GM12878 (cell line): Measurements from ENCODE around the gene TSPAN7. TPM values are rescaled to one million over a fixed set of nuclear protein-coding genes. Genes with fewer than 3 reads are reported as not detected.

Experiments used
- ATAC-seq: fragments of 200-7000 bp; cut with Tn5 transposase; 3 replicates; pipeline ENCODE4 v1.9.1; 2020; ENCODE audit warnings: mild to moderate bottlenecking, moderate library complexity
- BruUV-seq: library from RNA; stranded (reverse); fragments of 400-500 nt; replicated peaks from 2 replicates; lab custom pipeline; 2021; lab: Mats Ljungman, UMichigan
- CTCF ChIA-PET: fragments of 300-600 bp; sonication (Branson Sonifier 250); formaldehyde crosslinking; extraction: SDS; loops from one replicate; lab custom pipeline; 2021; ENCODE audit warnings: inconsistent platforms; lab: Yijun Ruan, JAX
- POLR2A ChIA-PET: fragments of 350-600 bp; formaldehyde crosslinking; extraction: SDS; loops from one replicate; lab custom pipeline; 2021; ENCODE audit warnings: inconsistent platforms; lab: Charles Lee
- RAD21 ChIA-PET: fragments of 300-600 bp; sonication (Branson Sonifier 250); formaldehyde crosslinking; loops from one replicate; lab custom pipeline; 2023; ENCODE audit warnings: antibody characterized with exemption; ENCODE audit not compliant: unreplicated experiment; lab: Charles Lee
- SMC1A ChIA-PET: fragments of 300-600 bp; sonication (Branson Sonifier 250); formaldehyde crosslinking; loops from one replicate; lab custom pipeline; 2023; ENCODE audit not compliant: unreplicated experiment, uncharacterized antibody; lab: Charles Lee
- DNase-seq: peaks from one replicate; pipeline ENCODE4 v3.0.0-alpha.2; 2011; ENCODE audit warnings: low read depth, low spot score
- FAIRE-seq: peaks from 3 replicates; lab custom pipeline; 2011; peaks lifted over from hg19 to GRCh38; lab: Jason Lieb, UNC
- H2AFZ ChIP-seq: 2 replicates; pipeline ENCODE4 v1.6.0; 2011; ENCODE audit warnings: low read depth, low read length, control low read depth; ENCODE audit not compliant: control insufficient read depth
- H3K27ac ChIP-seq: 2 replicates; pipeline ENCODE4 v1.5.1; 2011; ENCODE audit warnings: control low read depth; ENCODE audit not compliant: control insufficient read depth, insufficient read depth
- H3K27me3 ChIP-seq, 2 experiments: replicated peaks in 1 of 2; 2 replicates each; pipeline versions ENCODE4 v1.6.0 to v1.6.1; 2011; ENCODE audit warnings: low read length in 1 of 2; ENCODE audit not compliant: control insufficient read depth in 2 of 2, insufficient read depth in 2 of 2
- H3K36me3 ChIP-seq, 2 experiments: 2 replicates each; pipeline ENCODE4 v1.5.1; 2011; ENCODE audit warnings: low read length in 1 of 2; ENCODE audit not compliant: control insufficient read depth in 2 of 2, insufficient read depth in 2 of 2
- H3K4me1 ChIP-seq: 2 replicates; pipeline ENCODE4 v1.6.1; 2011; ENCODE audit warnings: mild to moderate bottlenecking, low read length, moderate library complexity, mixed read lengths; ENCODE audit not compliant: control insufficient read depth, insufficient read depth
- H3K4me2 ChIP-seq: 2 replicates; pipeline ENCODE4 v1.6.0; 2011; ENCODE audit warnings: control low read depth; ENCODE audit not compliant: control insufficient read depth, insufficient read depth
- H3K4me3 ChIP-seq: fragments of 200-600 bp; sonication (generic); 2 replicates; pipeline ENCODE4 v1.5.1; 2016
- H3K79me2 ChIP-seq: 2 replicates; pipeline ENCODE4 v1.6.0; 2011; ENCODE audit warnings: low read length; ENCODE audit not compliant: control insufficient read depth, insufficient read depth
- H3K9ac ChIP-seq: 2 replicates; pipeline ENCODE4 v1.8.0; 2011; ENCODE audit warnings: low read length, control low read depth, mixed read lengths; ENCODE audit not compliant: control insufficient read depth, insufficient read depth
- H3K9me3 ChIP-seq: replicated peaks from 3 replicates; pipeline ENCODE4 v1.5.1; 2011; ENCODE audit warnings: mild to moderate bottlenecking, low read length; ENCODE audit not compliant: control insufficient read depth, insufficient read depth
- H4K20me1 ChIP-seq: 2 replicates; pipeline ENCODE4 v1.6.0; 2011; ENCODE audit not compliant: control insufficient read depth, insufficient read depth
- CBX3 ChIP-seq: fragments of 200-600 bp; sonication (generic); IDR thresholded peaks from 2 replicates; pipeline ENCODE4 v1.6.1; 2016; ENCODE audit warnings: low read depth, borderline replicate concordance
- CBX5 ChIP-seq: sonication (generic); IDR thresholded peaks from 2 replicates; pipeline ENCODE4 v1.6.1; 2016; ENCODE audit warnings: low read depth, moderate library complexity, mild to moderate bottlenecking, inconsistent platforms
- E4F1 ChIP-seq: fragments of 450-650 bp; IDR thresholded peaks from 2 replicates; pipeline ENCODE4 v1.6.1; 2018; ENCODE audit warnings: borderline replicate concordance, mild to moderate bottlenecking; ENCODE audit not compliant: partially characterized antibody
- JUND ChIP-seq: IDR thresholded peaks from 2 replicates; pipeline ENCODE4 v1.6.1; 2012; ENCODE audit warnings: low read depth, mild to moderate bottlenecking, low read length, improper control_type of control experiment, moderate library complexity
- NBN ChIP-seq: fragments of 450-650 bp; IDR thresholded peaks from 2 replicates; pipeline ENCODE4 v1.6.1; 2016
- RFX5 ChIP-seq: IDR thresholded peaks from 2 replicates; pipeline ENCODE4 v1.6.1; 2011; ENCODE audit warnings: low read depth, low read length, improper control_type of control experiment
- TAF1 ChIP-seq: IDR thresholded peaks from 2 replicates; pipeline ENCODE4 v1.6.1; 2011; ENCODE audit warnings: mild to moderate bottlenecking, low read depth, low read length, borderline replicate concordance
- TCF3 ChIP-seq: IDR thresholded peaks from 2 replicates; pipeline ENCODE4 v1.6.1; 2012; ENCODE audit warnings: low read depth, mild to moderate bottlenecking, low read length, borderline replicate concordance; ENCODE audit not compliant: insufficient read depth
- ZSCAN29 ChIP-seq: fragments of 450-650 bp; IDR thresholded peaks from 2 replicates; pipeline ENCODE4 v1.6.1; 2017; ENCODE audit warnings: mild to moderate bottlenecking, moderate library complexity
- WGBS: methylation state at CpG from one replicate; pipeline ENCODE4 v1.1.6; 2016; ENCODE audit warnings: low lambda C conversion rate; ENCODE audit not compliant: insufficient replicate concordance, insufficient coverage; ENCODE audit errors: missing lambda C conversion rate; 5-methylcytosine and 5-hydroxymethylcytosine counted together
- in situ Hi-C: fragments of 300-500 bp; cut with MboI; formaldehyde crosslinking; loops from 9 replicates; pipeline ENCODE4 v1.14.3; 2018; ENCODE audit warnings: mixed read lengths
- intact Hi-C: fragments of 100-400 bp; cut with micrococcal nuclease; formaldehyde crosslinking; loops from one replicate; pipeline ENCODE4 v1.14.2; 2022; ENCODE audit not compliant: unreplicated experiment
- polyA plus RNA-seq, 11 experiments: library from polyadenylated mRNA; depleted of rRNA in 4 of 11; unstranded in 6 of 11; stranded (reverse) in 5 of 11; fragments of >200 nt; fragmentation: Nextera tagmentation in 4 of 11; fragmentation: Illumina TruSeq in 1 of 11; extraction: Ambion mirVana in 4 of 11; extraction: Trizol in 1 of 11; gene quantifications; 1 replicate in 1 of 11; 2 replicates in 10 of 11; pipeline versions ENCODE4 v1.2.1 to v1.2.3, GENCODE V29; 2011 to 2016; ENCODE audit warnings: inconsistent platforms in 2 of 11, missing spikeins in 2 of 11, low read depth in 1 of 11
- total RNA-seq, 4 experiments: library from RNA; depleted of rRNA in 3 of 4; stranded (reverse); fragments of >200 nt in 3 of 4; fragmentation: Illumina TruSeq in 1 of 4; extraction: Trizol in 1 of 4; gene quantifications; 2 replicates each; pipeline versions ENCODE4 v1.2.1 to v1.2.3, GENCODE V29; 2013 to 2021

The TSPAN7 gene
- total and polyA plus RNA-seq, 10 of the 15 experiments (the other 5 are each of a cell fraction or from before 2014, with no cell fraction given): 0.04 to 0.77 (median 0.14) TPM; not detected in 4

GRCh38 chrX:38641197-38641596, 79.9 kb downstream of the TSPAN7 start:
- ChIA-PET RAD21 (no interaction called here), SMC1A (no interaction called here), CTCF (interaction anchor here (1.3 to 1.4 kb wide), 2 partner anchors 13 to 14 kb away, joined by 3 to 4 read pairs; no protein-coding TSS in a partner anchor), POLR2A (no interaction called here)
- Histone ChIP-seq H3K36me3 (no peaks in the 10 kb centered on the region), H3K9ac (no peak overlapping the region), H2AFZ (no peak overlapping the region), H4K20me1 (no peaks in the 10 kb centered on the region), H3K9me3 (no peaks in the 10 kb centered on the region), H3K27me3 (no peaks in the 10 kb centered on the region; a peak in 1 of 4 replicates), H3K4me1 (no peaks in the 10 kb centered on the region), H3K4me2 (no peak overlapping the region), H3K4me3 (no peak overlapping the region)
- no TSS peak for BruUV-seq
- in situ Hi-C loops (no loop called here), intact Hi-C loops (no loop called here)
- FAIRE-seq (no peak), ATAC-seq (no peak), DNase-seq (no peak)
- no peak for TF ChIP-seq RFX5
- TF ChIP-seq E4F1: no peak
- TF ChIP-seq TCF3: no peak
- TF ChIP-seq CBX5: no peak
- TF ChIP-seq ZSCAN29: no peak
- no peak for TF ChIP-seq JUND
- TF ChIP-seq NBN: no peak
- TF ChIP-seq TAF1: no peak
- no peak for TF ChIP-seq CBX3
- TF ChIP-seq, all 136 proteins: peak for 0
- WGBS: 48% methylated on average over 5 of the region's 5 CpGs
- H3K79me2 ChIP-seq: no peaks in the 10 kb centered on the region
- no peak overlapping the region for H3K27ac ChIP-seq
